GM23338 (cell line): ENCODE results near the gene MLNR. TPM values are rescaled to one million over a fixed set of nuclear protein-coding genes. Genes with fewer than 3 reads are reported as not detected.

ENCODE experiments used
- ATAC-seq: fragments of 200-7000 bp; cut with Tn5 transposase; 3 replicates; pipeline ENCODE4 v1.9.1; 2020
- DNase-seq: peaks from one replicate; pipeline ENCODE4 v3.0.0-alpha.2; 2015; ENCODE audit warnings: low spot score
- H2AFZ ChIP-seq: fragments of 200-600 bp; sonication (generic); 2 replicates; pipeline ENCODE4 v1.8.0; 2016; ENCODE audit warnings: antibody characterized with exemption, mild to moderate bottlenecking, moderate library complexity
- H3F3A ChIP-seq: fragments of 200-600 bp; sonication (generic); replicated peaks from 2 replicates; pipeline ENCODE4 v1.8.0; 2017; ENCODE audit warnings: antibody characterized with exemption, mixed run types, low read depth
- H3K27ac ChIP-seq: fragments of 200-600 bp; sonication (generic); 2 replicates; pipeline ENCODE4 v1.6.1; 2016; ENCODE audit warnings: low read depth
- H3K27me3 ChIP-seq: fragments of 200-600 bp; sonication (generic); 2 replicates; pipeline ENCODE4 v1.8.0; 2016; ENCODE audit warnings: mild to moderate bottlenecking, mixed run types, moderate library complexity; ENCODE audit not compliant: insufficient read depth
- H3K36me3 ChIP-seq: fragments of 200-600 bp; sonication (generic); 2 replicates; pipeline ENCODE4 v1.8.0; 2016; ENCODE audit warnings: mild to moderate bottlenecking; ENCODE audit not compliant: insufficient read depth
- H3K4me1 ChIP-seq: fragments of 200-600 bp; sonication (generic); 2 replicates; pipeline ENCODE4 v1.8.0; 2016; ENCODE audit warnings: mild to moderate bottlenecking, moderate library complexity; ENCODE audit not compliant: insufficient read depth
- H3K4me2 ChIP-seq: fragments of 200-600 bp; sonication (generic); 2 replicates; pipeline ENCODE4 v1.7.1; 2017; ENCODE audit warnings: mixed run types
- H3K4me3 ChIP-seq: fragments of 200-600 bp; sonication (generic); 2 replicates; pipeline ENCODE4 v1.6.1; 2016; ENCODE audit warnings: mixed run types
- H3K79me2 ChIP-seq: fragments of 200-600 bp; sonication (generic); replicated peaks from 2 replicates; pipeline ENCODE4 v1.8.0; 2017; ENCODE audit warnings: mild to moderate bottlenecking; ENCODE audit not compliant: insufficient read depth
- H3K9me2 ChIP-seq: fragments of 200-600 bp; sonication (generic); 2 replicates; pipeline ENCODE4 v1.8.0; 2017; ENCODE audit not compliant: insufficient read depth
- H4K20me1 ChIP-seq: fragments of 200-600 bp; sonication (generic); replicated peaks from 2 replicates; pipeline ENCODE4 v1.8.0; 2017; ENCODE audit warnings: mild to moderate bottlenecking; ENCODE audit not compliant: insufficient read depth
- H3K27ac Mint-ChIP-seq: 2 replicates; pipeline ENCODE4 v1.8.0; 2020; ENCODE audit warnings: inconsistent platforms, mild to moderate bottlenecking, moderate library complexity, mixed read lengths
- H3K27me3 Mint-ChIP-seq: 3 replicates; pipeline ENCODE4 v1.8.0; 2022; ENCODE audit warnings: low read depth, mild to moderate bottlenecking, moderate library complexity, mixed read lengths, inconsistent platforms; ENCODE audit not compliant: insufficient read depth, poor library complexity
- H3K36me3 Mint-ChIP-seq: 3 replicates; pipeline ENCODE4 v1.8.0; 2021; ENCODE audit warnings: low read depth, mild to moderate bottlenecking, inconsistent platforms, moderate library complexity, mixed read lengths
- H3K4me1 Mint-ChIP-seq: 3 replicates; pipeline ENCODE4 v1.8.0; 2020; ENCODE audit warnings: mild to moderate bottlenecking, inconsistent platforms, mixed read lengths
- H3K4me3 Mint-ChIP-seq: 3 replicates; pipeline ENCODE4 v1.8.0; 2021; ENCODE audit warnings: moderate library complexity, mild to moderate bottlenecking, inconsistent platforms, mixed read lengths
- H3K9me3 Mint-ChIP-seq: 3 replicates; pipeline ENCODE4 v1.8.0; 2020; ENCODE audit warnings: moderate library complexity, mild to moderate bottlenecking, inconsistent platforms, mixed read lengths
- CREB1 ChIP-seq: fragments of 250-450 bp; sonication (Bioruptor Pico); IDR thresholded peaks from 2 replicates; pipeline ENCODE4 v1.5.0; 2020; ENCODE audit warnings: low read depth, mild to moderate bottlenecking, moderate library complexity
- CTCF ChIP-seq, 2 experiments: fragments of 200-600 bp in 1 of 2; sonication (generic) in 1 of 2; conservative IDR thresholded peaks; 2 replicates each; pipeline versions ENCODE4 v1.5.1 to v1.6.1; 2016 to 2017; ENCODE audit warnings: antibody characterized with exemption in 2 of 2, low read depth in 2 of 2, mild to moderate bottlenecking in 2 of 2, moderate library complexity in 1 of 2
- ETS1 ChIP-seq: IDR thresholded peaks from 2 replicates; pipeline ENCODE4 v1.6.1; 2016; ENCODE audit warnings: antibody characterized with exemption
- EZH2 ChIP-seq: fragments of 200-600 bp; sonication (generic); IDR thresholded peaks from one replicate; pipeline ENCODE4 v1.8.0; 2017; ENCODE audit warnings: antibody characterized with exemption, mild to moderate bottlenecking, low read depth; ENCODE audit not compliant: unreplicated experiment
- EZH2phosphoT487 ChIP-seq: fragments of 200-600 bp; sonication (generic); IDR thresholded peaks from one replicate; pipeline ENCODE4 v1.8.1; 2018; ENCODE audit warnings: antibody characterized with exemption; ENCODE audit not compliant: unreplicated experiment
- JUNB ChIP-seq: IDR thresholded peaks from one replicate; pipeline ENCODE4 v1.6.1; 2016; ENCODE audit warnings: antibody characterized with exemption; ENCODE audit not compliant: unreplicated experiment
- NANOG ChIP-seq: IDR thresholded peaks from 2 replicates; pipeline ENCODE4 v1.6.1; 2016; ENCODE audit warnings: antibody characterized with exemption, borderline replicate concordance
- POLR2AphosphoS5 ChIP-seq: IDR thresholded peaks from 2 replicates; pipeline ENCODE4 v1.6.1; 2016; ENCODE audit warnings: antibody characterized with exemption, low read depth
- REST ChIP-seq: IDR thresholded peaks from one replicate; pipeline ENCODE4 v1.6.1; 2018; ENCODE audit warnings: antibody characterized with exemption; ENCODE audit not compliant: unreplicated experiment
- STAT1 ChIP-seq: IDR thresholded peaks from one replicate; pipeline ENCODE4 v1.6.1; 2016; ENCODE audit warnings: antibody characterized with exemption; ENCODE audit not compliant: unreplicated experiment
- ZNF114 ChIP-seq: fragments of 250-450 bp; sonication (Bioruptor Pico); IDR thresholded peaks from 2 replicates; pipeline ENCODE4 v1.5.0; 2020; ENCODE audit warnings: mild to moderate bottlenecking, moderate library complexity
- ZNF331 ChIP-seq: fragments of 250-450 bp; sonication (Bioruptor Pico); IDR thresholded peaks from 2 replicates; pipeline ENCODE4 v1.5.0; 2020; ENCODE audit warnings: low read depth, mild to moderate bottlenecking, moderate library complexity
- ZNF462 ChIP-seq: fragments of 250-450 bp; sonication (Bioruptor Pico); IDR thresholded peaks from 2 replicates; pipeline ENCODE4 v1.5.0; 2020; ENCODE audit warnings: mild to moderate bottlenecking, moderate library complexity
- polyA plus RNA-seq: library from polyadenylated mRNA; unstranded; fragments of >200 nt; fragmentation: Nextera tagmentation; extraction: Ambion mirVana; gene quantifications from 2 replicates; pipeline ENCODE4 v1.2.1, GENCODE V29; 2016
- total RNA-seq: library from RNA; depleted of rRNA; stranded (reverse); fragments of >200 nt; shearing (Covaris generic); gene quantifications from 2 replicates; pipeline ENCODE4 v1.2.3, GENCODE V29; 2014

Gene MLNR
- total and polyA plus RNA-seq, 2 experiments from 2014 or later = 0.17 TPM; not detected in 1

GRCh38 chr13:49190901-49191300 lies 29.2 kb upstream of the MLNR start:
- Histone ChIP-seq H4K20me1 (no peaks in the 10 kb centered on the region; the same call in 1 of the 2 replicates), H3K36me3 (peaks cover 14% of the 10 kb centered on the region; the same call in 1 of the 2 replicates), H3K4me3 (no peak overlapping the region), H3K27me3 (no peaks in the 10 kb centered on the region), H3K79me2 (no peaks in the 10 kb centered on the region), H2AFZ (no peak overlapping the region), H3K4me2 (no peak overlapping the region), H3F3A (no peaks in the 10 kb centered on the region), H3K4me1 (no peaks in the 10 kb centered on the region), H3K9me2 (no peaks in the 10 kb centered on the region), H3K27ac (no peak overlapping the region)
- Mint-ChIP-seq H3K4me3 (no peak overlapping the region), H3K36me3 (peaks cover 53% of the 10 kb centered on the region), H3K9me3 (no peaks in the 10 kb centered on the region), H3K27me3 (peaks cover 2% of the 10 kb centered on the region), H3K27ac (no peak overlapping the region), H3K4me1 (no peaks in the 10 kb centered on the region)
- ATAC-seq (no peak), DNase-seq (no peak)
- no peak for TF ChIP-seq POLR2AphosphoS5
- TF ChIP-seq ZNF331 (CRISPR knock-in tag) = no peak
- TF ChIP-seq ETS1 = no peak
- TF ChIP-seq EZH2 = no peak
- TF ChIP-seq CREB1 (CRISPR knock-in tag) = no peak
- TF ChIP-seq CTCF (conservative IDR thresholded peaks at IDR 0.05; ENCODE audit: low read depth in 2 of 2) = no peak
- TF ChIP-seq ZNF462 (CRISPR knock-in tag) = no peak
- TF ChIP-seq REST = no peak
- TF ChIP-seq NANOG = no peak
- TF ChIP-seq STAT1 = no peak
- no peak for TF ChIP-seq JUNB
- TF ChIP-seq ZNF114 (CRISPR knock-in tag) = no peak
- no peak for TF ChIP-seq EZH2phosphoT487
